H1 (cell line): ENCODE data around the gene CCDC47. TPM values are rescaled to one million over a fixed set of nuclear protein-coding genes. Genes with fewer than 3 reads are reported as not detected.

ENCODE experiments used
- CTCF ChIA-PET: fragments of 300-600 bp; sonication (Branson Sonifier 250); formaldehyde crosslinking; loops from one replicate; lab custom pipeline; 2021; ENCODE audit not compliant: partially characterized antibody; lab: Charles Lee
- POLR2A ChIA-PET: fragments of 300-600 bp; sonication (Branson Sonifier 250); formaldehyde crosslinking; loops from one replicate; lab custom pipeline; 2021; ENCODE audit warnings: inconsistent platforms; ENCODE audit not compliant: partially characterized antibody; lab: Charles Lee
- DNase-seq, 2 experiments: peaks; one replicate each; pipeline versions ENCODE4 v3.0.0 to v3.0.0-alpha.2; 2010 to 2022; ENCODE audit warnings: low spot score in 2 of 2, low read depth in 1 of 2, mixed read lengths in 1 of 2
- FAIRE-seq: peaks from 2 replicates; lab custom pipeline; 2011; peaks lifted over from hg19 to GRCh38; lab: Jason Lieb, UNC
- H2AFZ ChIP-seq: 2 replicates; pipeline ENCODE4 v1.8.1; 2012; ENCODE audit warnings: low read length, inconsistent platforms
- H2AK5ac ChIP-seq: 2 replicates; pipeline ENCODE4 v1.6.1; 2013; ENCODE audit warnings: low read depth, low read length
- H2BK120ac ChIP-seq: replicated peaks from 2 replicates; pipeline ENCODE3; 2013; ENCODE audit warnings: low read depth, low read length, inconsistent platforms
- H2BK12ac ChIP-seq: 2 replicates; pipeline ENCODE4 v1.6.1; 2013; ENCODE audit warnings: low read depth, low read length
- H2BK15ac ChIP-seq: 2 replicates; pipeline ENCODE4 v1.6.1; 2013; ENCODE audit warnings: low read length
- H2BK20ac ChIP-seq: 2 replicates; pipeline ENCODE4 v1.6.1; 2013; ENCODE audit warnings: low read length
- H2BK5ac ChIP-seq: 2 replicates; pipeline ENCODE4 v1.6.1; 2013; ENCODE audit warnings: low read depth, low read length
- H3K14ac ChIP-seq: 2 replicates; pipeline ENCODE4 v1.6.1; 2013; ENCODE audit warnings: inconsistent platforms; ENCODE audit not compliant: insufficient read length
- H3K18ac ChIP-seq: 2 replicates; pipeline ENCODE4 v1.6.1; 2013; ENCODE audit warnings: low read length; ENCODE audit errors: extremely low read depth
- H3K23ac ChIP-seq: 2 replicates; pipeline ENCODE4 v1.6.1; 2013; ENCODE audit warnings: inconsistent platforms; ENCODE audit not compliant: insufficient read length
- H3K23me2 ChIP-seq: 2 replicates; pipeline ENCODE4 v1.6.1; 2013; ENCODE audit warnings: low read depth, low read length
- H3K27ac ChIP-seq: 2 replicates; pipeline ENCODE4 v1.6.1; 2011; ENCODE audit warnings: low read depth, low read length, inconsistent platforms
- H3K27me3 ChIP-seq, 4 experiments: replicated peaks in 1 of 4; 1 replicate in 1 of 4; 2 replicates in 3 of 4; pipeline versions ENCODE4 v1.6.1 to v1.8.1; 2011 to 2013; ENCODE audit warnings: low read length in 3 of 4, mild to moderate bottlenecking in 3 of 4, inconsistent platforms in 2 of 4, mixed read lengths in 2 of 4, moderate library complexity in 1 of 4; ENCODE audit not compliant: control insufficient read depth in 3 of 4, insufficient read depth in 3 of 4; ENCODE audit errors: extremely low read depth in 1 of 4
- H3K36me3 ChIP-seq, 4 experiments: 2 replicates each; pipeline versions ENCODE4 v1.6.1 to v1.8.1; 2011 to 2013; ENCODE audit warnings: mild to moderate bottlenecking in 4 of 4, low read length in 3 of 4, moderate library complexity in 2 of 4, control low read depth in 1 of 4, inconsistent platforms in 1 of 4; ENCODE audit not compliant: insufficient read depth in 4 of 4, control insufficient read depth in 2 of 4
- H3K4ac ChIP-seq: replicated peaks from 2 replicates; pipeline ENCODE3; 2013; ENCODE audit warnings: low read length, low read depth, mixed read lengths, inconsistent platforms; ENCODE audit not compliant: insufficient read length
- H3K4me1 ChIP-seq, 4 experiments: replicated peaks in 1 of 4; 1 replicate in 1 of 4; 2 replicates in 3 of 4; pipeline versions ENCODE4 v1.6.1 to v1.8.1; 2011 to 2013; ENCODE audit warnings: low read length in 3 of 4, inconsistent platforms in 2 of 4, mixed read lengths in 1 of 4; ENCODE audit not compliant: insufficient read depth in 4 of 4, control insufficient read depth in 3 of 4
- H3K4me2 ChIP-seq, 2 experiments: 2 replicates each; pipeline versions ENCODE4 v1.6.1 to v1.8.1; 2011 to 2013; ENCODE audit warnings: low read depth in 2 of 2, low read length in 2 of 2, control low read depth in 1 of 2, inconsistent platforms in 1 of 2, mild to moderate bottlenecking in 1 of 2; ENCODE audit not compliant: insufficient read depth in 1 of 2
- H3K4me3 ChIP-seq, 4 experiments: fragments of 200-600, 300-600 bp in 1 of 4; sonication (generic), shearing (Covaris generic), sonication (Bioruptor Twin) in 1 of 4; 2 replicates each; pipeline versions ENCODE4 v1.5.1 to v1.8.1; 2011 to 2016; ENCODE audit warnings: low read length in 4 of 4, low read depth in 3 of 4, control low read depth in 2 of 4, inconsistent platforms in 2 of 4, mild to moderate bottlenecking in 2 of 4, mixed read lengths in 1 of 4, moderate library complexity in 1 of 4; ENCODE audit not compliant: insufficient read depth in 2 of 4; ENCODE audit errors: extremely low read depth in 1 of 4
- H3K56ac ChIP-seq: replicated peaks from 2 replicates; pipeline ENCODE3; 2013; ENCODE audit warnings: low read depth, mild to moderate bottlenecking, mixed read lengths, low read length, inconsistent platforms; ENCODE audit not compliant: insufficient read length
- H3K79me1 ChIP-seq: 2 replicates; pipeline ENCODE4 v1.6.1; 2013; ENCODE audit warnings: low read depth, low read length, control low read depth
- H3K79me2 ChIP-seq, 2 experiments: 2 replicates each; pipeline versions ENCODE4 v1.6.1 to v1.8.1; 2012 to 2013; ENCODE audit warnings: low read length in 2 of 2, mild to moderate bottlenecking in 2 of 2, inconsistent platforms in 1 of 2; ENCODE audit not compliant: insufficient read depth in 2 of 2, control insufficient read depth in 1 of 2
- H3K9ac ChIP-seq, 4 experiments: replicated peaks in 1 of 4; 1 replicate in 1 of 4; 2 replicates in 3 of 4; pipeline versions ENCODE4 v1.6.1 to v1.8.1; 2011 to 2013; ENCODE audit warnings: low read depth in 3 of 4, low read length in 3 of 4, control low read depth in 2 of 4, mild to moderate bottlenecking in 2 of 4, moderate library complexity in 2 of 4, inconsistent platforms in 1 of 4; ENCODE audit errors: extremely low read depth in 1 of 4
- H3K9me3 ChIP-seq, 2 experiments: 2 replicates each; pipeline versions ENCODE4 v1.6.1 to v1.8.1; 2012 to 2013; ENCODE audit warnings: mild to moderate bottlenecking in 2 of 2, moderate library complexity in 2 of 2, control low read depth in 1 of 2, inconsistent platforms in 1 of 2, low read depth in 1 of 2, low read length in 1 of 2, mixed read lengths in 1 of 2; ENCODE audit not compliant: insufficient read depth in 2 of 2
- H4K20me1 ChIP-seq, 2 experiments: replicated peaks in 1 of 2; 2 replicates each; pipeline versions ENCODE3 to v1.8.1; 2011 to 2013; ENCODE audit warnings: inconsistent platforms in 2 of 2, low read length in 2 of 2, mild to moderate bottlenecking in 1 of 2; ENCODE audit not compliant: insufficient read depth in 2 of 2, control insufficient read depth in 1 of 2
- H4K5ac ChIP-seq: 2 replicates; pipeline ENCODE4 v1.6.1; 2013; ENCODE audit warnings: low read length, low read depth, mixed read lengths, inconsistent platforms; ENCODE audit not compliant: insufficient read length
- H4K8ac ChIP-seq: 2 replicates; pipeline ENCODE4 v1.8.0; 2013; ENCODE audit warnings: mild to moderate bottlenecking, moderate library complexity, low read length, inconsistent platforms; ENCODE audit not compliant: insufficient read depth; ENCODE audit errors: extremely low read depth
- H4K91ac ChIP-seq: replicated peaks from 2 replicates; pipeline ENCODE3; 2013; ENCODE audit warnings: low read length, mixed read lengths, inconsistent platforms; ENCODE audit not compliant: insufficient read length
- ASH2L ChIP-seq: fragments of 200-600, 300-600 bp; sonication (generic); IDR thresholded peaks from one replicate; pipeline ENCODE4 v1.7.1; 2017; ENCODE audit warnings: low read length
- CHD1 ChIP-seq: IDR thresholded peaks from 2 replicates; pipeline ENCODE4 v1.6.1; 2012; ENCODE audit warnings: low read depth, low read length, improper control_type of control experiment
- CTBP2 ChIP-seq: IDR thresholded peaks from 2 replicates; pipeline ENCODE4 v1.7.0; 2011; ENCODE audit warnings: borderline replicate concordance, mild to moderate bottlenecking, moderate library complexity, mixed read lengths, low read length; ENCODE audit not compliant: insufficient read depth, insufficient read length
- EGR1 ChIP-seq: IDR thresholded peaks from 2 replicates; pipeline ENCODE4 v1.6.1; 2011; ENCODE audit warnings: low read depth, low read length, borderline replicate concordance
- EZH2 ChIP-seq: fragments of 200-600 bp; sonication (generic); IDR thresholded peaks from 2 replicates; pipeline ENCODE4 v1.7.1; 2012; ENCODE audit warnings: low read depth, mild to moderate bottlenecking, moderate library complexity, low read length, inconsistent platforms; ENCODE audit not compliant: severe bottlenecking
- HDAC2 ChIP-seq, 2 experiments: fragments of 300-600 bp in 1 of 2; sonication (generic) in 1 of 2; IDR thresholded peaks; 2 replicates each; pipeline ENCODE4 v1.6.1; 2011 to 2012; ENCODE audit warnings: low read depth in 2 of 2, low read length in 2 of 2, mild to moderate bottlenecking in 2 of 2, moderate library complexity in 2 of 2, borderline replicate concordance in 1 of 2, inconsistent platforms in 1 of 2
- RBBP5 ChIP-seq: IDR thresholded peaks from 2 replicates; pipeline ENCODE4 v1.7.1; 2012; ENCODE audit warnings: low read depth, mild to moderate bottlenecking, inconsistent platforms, low read length, moderate library complexity, borderline replicate concordance
- ZNF274 ChIP-seq: IDR thresholded peaks from 2 replicates; pipeline ENCODE4 v1.7.0; 2012; ENCODE audit warnings: low read length, borderline replicate concordance; ENCODE audit errors: extremely low read depth
- WGBS, 2 experiments: shearing (Covaris generic) in 1 of 2; methylation state at CpG; one replicate each; pipeline versions ENCODE4 v1.1.6 to v1.1.7; 2013 to 2015; ENCODE audit warnings: low lambda C conversion rate in 2 of 2, mixed read lengths in 2 of 2, inconsistent platforms in 1 of 2, low coverage in 1 of 2, missing lambda C conversion rate in 1 of 2; ENCODE audit not compliant: insufficient replicate concordance in 2 of 2, insufficient coverage in 1 of 2, insufficient read length in 1 of 2; ENCODE audit errors: extremely low coverage in 1 of 2, missing lambda C conversion rate in 1 of 2; 5-methylcytosine and 5-hydroxymethylcytosine counted together
- polyA plus RNA-seq, 7 experiments: library from polyadenylated mRNA; depleted of rRNA in 3 of 7; stranded (reverse) in 5 of 7; unstranded in 2 of 7; fragments of >200 nt in 5 of 7; fragments of 200-250 nt in 2 of 7; gene quantifications; 1 replicate in 5 of 7; 2 replicates in 1 of 7; 4 replicates in 1 of 7; pipeline versions ENCODE4 v1.2.1 to v1.2.3, GENCODE V29; 2011 to 2013; ENCODE audit warnings: missing spikeins in 2 of 7, mixed read lengths in 2 of 7
- total RNA-seq: library from RNA; stranded (reverse); fragmentation: NEBNext Ultra II Directional; extraction: Animal tissue kit (Norgen Biotek cat#: 25700); gene quantifications from 2 replicates; pipeline ENCODE4 v1.2.1, GENCODE V29; 2021

Gene CCDC47
- total and polyA plus RNA-seq, 2 of the 8 experiments (the other 6 are each of a cell fraction or from before 2014, with no cell fraction given) = 21.2 to 83.1 TPM

DNA sequence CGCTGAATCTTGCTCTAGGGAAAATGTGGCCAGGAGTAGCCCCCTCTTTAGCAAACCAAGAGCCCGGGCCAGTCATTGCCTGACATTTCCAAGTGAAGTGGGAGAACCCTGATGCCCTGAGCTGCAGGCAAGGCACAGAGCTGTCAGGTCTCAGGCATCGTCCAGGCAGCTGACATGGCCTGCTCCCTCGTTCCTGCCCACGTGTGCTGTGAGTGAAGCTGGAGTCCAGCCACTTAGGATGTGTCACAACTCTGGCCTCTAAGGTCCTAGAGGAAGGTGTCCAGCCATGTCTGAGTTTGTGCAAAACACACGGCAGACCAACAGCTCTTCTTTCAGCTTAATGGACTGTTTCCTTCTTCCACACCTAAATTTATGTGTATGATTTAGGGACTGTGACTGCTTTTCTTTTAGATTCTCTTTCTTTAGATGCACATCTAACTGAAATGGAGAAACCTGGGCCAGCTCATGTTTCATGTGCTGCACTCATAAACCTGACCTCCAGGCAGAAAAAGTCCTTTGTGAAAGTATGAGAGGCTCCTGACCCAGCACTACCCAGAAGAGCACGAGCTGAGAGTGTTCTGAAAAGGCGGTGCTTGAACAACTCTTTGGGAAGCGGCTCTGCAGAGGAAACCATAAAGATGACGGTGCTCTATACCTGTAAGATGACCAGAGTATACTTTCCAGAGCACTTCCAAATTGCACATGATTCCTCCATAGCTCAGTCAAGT, 58.7 kb downstream of the CCDC47 start:
- 87% methylated on average over 10 of the region's 10 CpGs; no CpG with 5 or more reads in 1 of the 2 experiments for WGBS, 2 experiments
- POLR2A ChIA-PET = interaction anchor here (2.3 kb wide), 1 partner anchor 9 kb away, joined by 7 read pairs; no protein-coding TSS in a partner anchor
- no peak for TF ChIP-seq CHD1
- TF ChIP-seq ASH2L = no peak
- TF ChIP-seq RBBP5 = no peak
- TF ChIP-seq CTBP2 = no peak
- TF ChIP-seq EZH2 = no peak
- no peak for TF ChIP-seq ZNF274
- no peak for TF ChIP-seq HDAC2 (IDR thresholded peaks at IDR 0.05; ENCODE audit: borderline replicate concordance in 1 of 2, low read depth in 2 of 2, low read length in 2 of 2)
- no peak for TF ChIP-seq EGR1
- TF ChIP-seq, all 59 proteins: peak for 0

More for the DNA sequence above, 58.7 kb downstream of the CCDC47 start:
- no peak overlapping the region for H2BK12ac ChIP-seq
- H3K27me3 ChIP-seq = no peaks in the 10 kb centered on the region
- no peak overlapping the region for H4K91ac ChIP-seq
- H2AK5ac ChIP-seq = no peak overlapping the region
- no peak overlapping the region for H4K5ac ChIP-seq
- H3K36me3 ChIP-seq = peaks cover 1 to 9% (median 6%) of the 10 kb centered on the region in 4 experiments; a peak in 6 of 8 replicates
- no peak overlapping the region for H2BK20ac ChIP-seq
- no peaks in the 10 kb centered on the region for H3K23me2 ChIP-seq
- CTCF ChIA-PET = interaction anchor here (0.5 to 2.2 kb wide), 6 partner anchors 9 to 103 kb away, joined by 3 to 9 read pairs (median 4); no protein-coding TSS in a partner anchor
- H3K9ac ChIP-seq = no peak overlapping the region
- no peak overlapping the region for H3K4me2 ChIP-seq
- H3K4ac ChIP-seq = no peak overlapping the region
- no peaks in the 10 kb centered on the region for H3K4me1 ChIP-seq
- no peak overlapping the region for H2BK120ac ChIP-seq
- H3K4me3 ChIP-seq = no peak overlapping the region
- FAIRE-seq (no peak), DNase-seq (no peak)
- no peak overlapping the region for H4K8ac ChIP-seq
- H3K27ac ChIP-seq = no peak overlapping the region
- H3K23ac ChIP-seq = no peak overlapping the region
- no peak overlapping the region for H3K14ac ChIP-seq
- H2BK15ac ChIP-seq = no peak overlapping the region
- no peaks in the 10 kb centered on the region for H3K79me1 ChIP-seq
- no peaks in the 10 kb centered on the region for H3K79me2 ChIP-seq
- H3K9me3 ChIP-seq = no peaks in the 10 kb centered on the region
- H2BK5ac ChIP-seq = no peak overlapping the region; the same call in 1 of the 2 replicates
- H2AFZ ChIP-seq = no peak overlapping the region
- no peaks in the 10 kb centered on the region for H4K20me1 ChIP-seq
- no peak overlapping the region for H3K56ac ChIP-seq
- no peak overlapping the region for H3K18ac ChIP-seq
